Measurements from ENCODE around the gene CLCN2.

CLCN2 gene

DNA sequence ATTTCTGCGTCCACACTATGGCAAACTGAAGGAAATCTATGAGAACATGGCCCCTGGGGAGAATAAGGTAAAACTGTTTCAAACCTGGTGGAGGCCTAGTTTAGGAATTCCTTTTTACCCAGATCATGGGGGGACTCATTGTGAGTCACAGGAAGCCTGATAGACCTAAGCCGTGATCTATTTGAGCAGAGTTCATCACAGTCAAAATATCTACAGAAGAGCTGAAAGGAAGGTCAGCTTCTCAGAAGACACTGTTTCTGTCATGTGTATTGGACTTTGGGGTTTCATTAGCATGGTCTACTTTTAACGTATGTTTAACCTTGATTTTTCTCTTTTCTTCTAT is 61.1 kb downstream of the CLCN2 start:
- DNase-seq (ENCODE audit: low read depth in 2 of 3, low spot score in 1 of 3) = no peak

DNA sequence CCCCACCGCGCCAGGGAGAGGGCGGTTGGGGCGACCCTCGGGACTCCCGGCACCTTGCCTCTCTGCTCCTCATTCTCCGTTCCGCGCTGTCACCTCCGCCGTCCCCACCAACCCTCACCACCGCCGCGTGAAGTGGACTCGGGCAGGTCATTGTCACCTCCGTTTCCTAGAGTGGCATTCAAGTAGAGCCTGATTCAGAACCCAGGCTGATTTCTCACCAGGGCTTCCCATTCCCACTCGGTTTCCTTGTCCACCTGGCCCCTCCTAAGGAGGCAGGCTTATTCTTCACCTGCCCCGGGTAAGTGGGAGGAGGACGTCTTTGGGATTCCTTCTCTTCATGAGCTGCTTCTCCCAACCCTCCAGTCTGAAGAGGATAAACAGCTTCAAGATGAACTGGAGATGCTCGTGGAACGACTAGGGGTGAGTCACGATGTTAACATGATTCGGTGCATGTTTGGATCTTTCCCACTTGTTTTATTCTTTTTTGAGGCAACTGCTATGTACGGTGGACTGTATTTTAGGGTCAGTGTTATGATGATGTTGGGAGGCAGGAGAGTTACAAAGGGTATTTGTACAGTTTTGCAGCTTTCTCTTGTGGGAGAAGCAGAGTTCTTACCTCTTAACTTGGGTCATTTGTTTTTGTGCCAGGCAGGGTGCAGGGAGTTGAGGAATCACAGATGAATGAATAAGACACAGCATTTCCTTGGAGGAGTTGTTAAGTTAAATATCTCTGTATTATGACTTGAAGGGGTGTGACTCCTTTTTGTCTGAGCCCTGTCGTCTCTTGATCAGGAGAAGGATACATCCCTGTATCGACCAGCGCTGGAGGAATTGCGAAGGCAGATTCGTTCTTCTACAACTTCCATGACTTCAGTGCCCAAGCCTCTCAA is 61.7 kb downstream of the CLCN2 start:
- no peak for DNase-seq (ENCODE audit: low read depth in 2 of 3, low spot score in 1 of 3)

DNA sequence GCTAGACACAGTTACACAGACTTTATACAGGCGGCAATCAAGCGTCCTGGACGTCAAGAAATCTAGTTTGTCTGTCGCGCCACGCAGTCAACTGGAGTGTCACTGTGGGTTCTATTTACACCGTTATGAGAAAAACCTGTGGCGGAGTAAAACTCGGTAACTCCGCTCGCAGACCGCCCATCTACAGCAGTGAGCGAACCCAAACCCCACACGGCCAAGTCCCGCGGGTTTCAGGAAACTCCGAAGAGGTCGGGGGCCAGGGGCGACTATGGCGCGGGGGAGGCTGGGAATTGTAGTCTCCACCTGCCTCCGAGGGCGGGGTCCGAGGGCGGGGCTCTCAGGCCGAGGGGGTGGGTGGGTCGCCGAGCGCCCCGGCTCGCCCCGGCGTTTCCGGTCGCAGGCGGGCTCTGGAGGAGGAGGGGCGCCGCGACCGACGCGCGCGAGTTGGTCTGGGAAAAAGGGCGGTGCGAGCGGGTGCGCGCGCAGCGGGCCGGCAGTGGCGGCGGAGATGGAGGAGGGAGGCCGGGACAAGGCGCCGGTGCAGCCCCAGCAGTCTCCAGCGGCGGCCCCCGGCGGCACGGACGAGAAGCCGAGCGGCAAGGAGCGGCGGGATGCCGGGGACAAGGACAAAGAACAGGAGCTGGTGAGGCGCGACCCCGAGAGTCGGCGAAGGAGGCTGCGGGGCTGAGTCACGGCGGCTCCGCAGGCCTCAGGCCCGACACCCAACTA is 62.5 kb downstream of the CLCN2 start, which contains the start of gene PSMD2:
PSMD2 (plus strand) TSS at position 483 of the 729 bp plus-strand sequence; CDS start at position 509, 26 bp downstream.
- peak; percentile 96 to 99 (median 98) for DNase-seq (ENCODE audit: low read depth in 2 of 3, low spot score in 1 of 3)

DNA sequence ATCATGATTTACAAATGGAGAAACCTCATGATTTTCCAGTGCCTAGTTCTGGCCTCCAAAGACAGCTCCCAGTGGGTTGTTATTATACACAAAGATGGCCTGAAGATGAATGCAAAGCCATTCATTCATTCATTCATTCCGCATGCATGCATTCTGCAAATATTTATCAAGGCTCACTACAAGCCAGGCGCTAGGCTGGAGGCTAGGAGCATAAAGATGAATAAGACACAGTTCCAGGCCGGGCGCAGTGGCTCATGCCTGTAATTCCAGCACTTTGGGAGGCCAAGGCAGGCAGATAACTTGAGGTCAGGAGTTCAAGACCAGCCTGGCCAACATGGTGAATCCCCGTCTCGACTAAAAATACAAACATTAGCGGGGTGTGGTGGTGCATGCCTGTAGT is 64.8 kb downstream of the CLCN2 start:
- DNase-seq (ENCODE audit: low read depth in 2 of 3, low spot score in 1 of 3) = no peak

All from stimulated activated CD4-positive, alpha-beta T cell treated with anti-CD3 and anti-CD28 coated beads, Interleukin-12 subunit alpha, Interleukin-12 subunit beta, amount 100 ng/mL, for 48 hours (primary cell).